K562 (cell line): ENCODE results near the gene FXYD4. TPM values are rescaled to one million over a fixed set of nuclear protein-coding genes. Genes with fewer than 3 reads are reported as not detected.

Source experiments
- BRCA1 ChIP-seq, 2 experiments: fragments of 450-650 bp in 1 of 2; sonication (generic) in 1 of 2; formaldehyde crosslinking in 1 of 2; IDR thresholded peaks; 2 replicates each; pipeline versions ENCODE4 v1.5.0 to v1.6.1; 2017 to 2020; ENCODE audit warnings: mild to moderate bottlenecking in 1 of 2, missing genetic modification reagents in 1 of 2
- CBFB ChIP-seq: sonication (generic); formaldehyde crosslinking; IDR thresholded peaks from 2 replicates; pipeline ENCODE4 v1.4.0; 2020; ENCODE audit warnings: mild to moderate bottlenecking, missing genetic modification reagents
- EP300 ChIP-seq: IDR thresholded peaks from 2 replicates; pipeline ENCODE4 v1.6.1; 2012; ENCODE audit warnings: low read length, improper control_type of control experiment
- FUS ChIP-seq: fragments of 200-400 bp; formaldehyde crosslinking; optimal IDR thresholded peaks from 2 replicates; pipeline ENCODE3; 2017; ENCODE audit warnings: low read depth, low read length
- NFATC3 ChIP-seq: fragments of 450-650 bp; IDR thresholded peaks from 2 replicates; pipeline ENCODE4 v1.6.1; 2017; ENCODE audit warnings: mild to moderate bottlenecking
- RAD21 ChIP-seq, 2 experiments: fragments of 250-450 bp in 1 of 2; fragments of 450-650 bp in 1 of 2; sonication (Bioruptor Pico) in 1 of 2; formaldehyde crosslinking in 1 of 2; IDR thresholded peaks in 1 of 2; conservative IDR thresholded peaks in 1 of 2; 2 replicates each; pipeline versions ENCODE4 v1.4.0 to v1.8.0; 2020 to 2022; ENCODE audit warnings: mild to moderate bottlenecking in 2 of 2, moderate library complexity in 1 of 2
- RAD51 ChIP-seq: fragments of 450-650 bp; IDR thresholded peaks from 2 replicates; pipeline ENCODE4 v1.7.1; 2016; ENCODE audit warnings: low read depth, mild to moderate bottlenecking, borderline replicate concordance
- SMAD4 ChIP-seq: fragments of 250-450 bp; sonication (Bioruptor Pico); conservative IDR thresholded peaks from 2 replicates; pipeline ENCODE4 v1.8.0; 2021; ENCODE audit warnings: inconsistent platforms, mild to moderate bottlenecking, moderate library complexity
- ZEB2 ChIP-seq: fragments of 450-650 bp; IDR thresholded peaks from 2 replicates; pipeline ENCODE4 v1.6.1; 2016
- ZNF184 ChIP-seq: sonication (generic); formaldehyde crosslinking; IDR thresholded peaks from 2 replicates; pipeline ENCODE4 v1.5.0; 2020; ENCODE audit warnings: missing genetic modification reagents
- polyA plus RNA-seq, 8 experiments: library from polyadenylated mRNA; depleted of rRNA in 4 of 8; stranded (reverse) in 5 of 8; unstranded in 3 of 8; fragments of >200 nt; fragmentation: Nextera tagmentation in 2 of 8; fragmentation: Illumina TruSeq in 1 of 8; extraction: Ambion mirVana in 2 of 8; extraction: Trizol in 1 of 8; gene quantifications; 2 replicates each; pipeline versions ENCODE4 v1.2.1 to v1.2.3, GENCODE V29; 2011 to 2014; ENCODE audit warnings: inconsistent platforms in 1 of 8, missing spikeins in 1 of 8
- total RNA-seq, 7 experiments: library from RNA; depleted of rRNA in 6 of 7; stranded (reverse); fragments of >200 nt in 6 of 7; fragmentation: Illumina TruSeq in 2 of 7; extraction: Trizol in 2 of 7; gene quantifications; 2 replicates each; pipeline versions ENCODE4 v1.2.1 to v1.2.3, GENCODE V29; 2011 to 2021; ENCODE audit warnings: low replicate concordance in 1 of 7
- TF ChIP-seq, protein P1 (sequence below): fragments of 450-650 bp; IDR thresholded peaks from 2 replicates; pipeline ENCODE4 v1.6.1; 2016; ENCODE audit warnings: mild to moderate bottlenecking, moderate library complexity
- TF ChIP-seq, protein P2 (sequence below): sonication (generic); formaldehyde crosslinking; IDR thresholded peaks from 2 replicates; pipeline ENCODE4 v1.8.0; 2022; ENCODE audit warnings: mild to moderate bottlenecking, missing genetic modification reagents
- TF ChIP-seq, protein P3 (sequence below): IDR thresholded peaks from 2 replicates; pipeline ENCODE4 v1.6.1; 2014; ENCODE audit warnings: antibody characterized with exemption

Gene FXYD4
- total and polyA plus RNA-seq, 9 of the 15 experiments (the other 6 are each of a cell fraction or from before 2014, with no cell fraction given) = not detected

DNA sequence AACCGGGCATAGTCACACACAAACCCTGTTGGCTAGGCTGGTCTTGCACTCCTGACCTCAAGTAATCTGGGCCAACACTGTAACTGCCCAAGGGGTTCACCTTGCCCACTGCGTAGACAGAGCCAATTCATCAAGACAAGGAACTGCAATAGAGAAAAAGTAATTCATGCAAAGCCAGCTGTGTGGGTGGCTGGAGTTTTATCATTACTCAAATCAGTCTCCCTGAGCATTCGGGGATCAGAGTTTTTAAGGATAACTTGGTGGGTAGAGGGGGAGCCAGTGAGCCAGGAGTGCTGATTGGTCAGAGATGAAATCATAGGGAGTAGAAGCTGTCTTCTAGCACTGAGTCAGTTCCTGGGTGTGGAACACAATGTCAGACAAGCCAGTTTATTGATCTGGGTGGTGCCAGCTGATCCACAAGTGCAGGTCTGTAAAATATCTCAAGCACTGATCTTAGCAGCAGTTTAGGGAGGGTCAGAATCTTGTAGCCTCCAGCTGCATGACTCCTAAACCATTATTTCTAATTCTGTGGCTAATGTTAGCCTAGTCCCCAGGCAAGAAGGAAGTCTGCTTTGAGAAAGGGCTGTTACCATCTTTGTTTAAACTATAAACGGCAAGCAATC, 15.6 kb upstream of the FXYD4 start (continued):
- TF ChIP-seq, protein P1, sequence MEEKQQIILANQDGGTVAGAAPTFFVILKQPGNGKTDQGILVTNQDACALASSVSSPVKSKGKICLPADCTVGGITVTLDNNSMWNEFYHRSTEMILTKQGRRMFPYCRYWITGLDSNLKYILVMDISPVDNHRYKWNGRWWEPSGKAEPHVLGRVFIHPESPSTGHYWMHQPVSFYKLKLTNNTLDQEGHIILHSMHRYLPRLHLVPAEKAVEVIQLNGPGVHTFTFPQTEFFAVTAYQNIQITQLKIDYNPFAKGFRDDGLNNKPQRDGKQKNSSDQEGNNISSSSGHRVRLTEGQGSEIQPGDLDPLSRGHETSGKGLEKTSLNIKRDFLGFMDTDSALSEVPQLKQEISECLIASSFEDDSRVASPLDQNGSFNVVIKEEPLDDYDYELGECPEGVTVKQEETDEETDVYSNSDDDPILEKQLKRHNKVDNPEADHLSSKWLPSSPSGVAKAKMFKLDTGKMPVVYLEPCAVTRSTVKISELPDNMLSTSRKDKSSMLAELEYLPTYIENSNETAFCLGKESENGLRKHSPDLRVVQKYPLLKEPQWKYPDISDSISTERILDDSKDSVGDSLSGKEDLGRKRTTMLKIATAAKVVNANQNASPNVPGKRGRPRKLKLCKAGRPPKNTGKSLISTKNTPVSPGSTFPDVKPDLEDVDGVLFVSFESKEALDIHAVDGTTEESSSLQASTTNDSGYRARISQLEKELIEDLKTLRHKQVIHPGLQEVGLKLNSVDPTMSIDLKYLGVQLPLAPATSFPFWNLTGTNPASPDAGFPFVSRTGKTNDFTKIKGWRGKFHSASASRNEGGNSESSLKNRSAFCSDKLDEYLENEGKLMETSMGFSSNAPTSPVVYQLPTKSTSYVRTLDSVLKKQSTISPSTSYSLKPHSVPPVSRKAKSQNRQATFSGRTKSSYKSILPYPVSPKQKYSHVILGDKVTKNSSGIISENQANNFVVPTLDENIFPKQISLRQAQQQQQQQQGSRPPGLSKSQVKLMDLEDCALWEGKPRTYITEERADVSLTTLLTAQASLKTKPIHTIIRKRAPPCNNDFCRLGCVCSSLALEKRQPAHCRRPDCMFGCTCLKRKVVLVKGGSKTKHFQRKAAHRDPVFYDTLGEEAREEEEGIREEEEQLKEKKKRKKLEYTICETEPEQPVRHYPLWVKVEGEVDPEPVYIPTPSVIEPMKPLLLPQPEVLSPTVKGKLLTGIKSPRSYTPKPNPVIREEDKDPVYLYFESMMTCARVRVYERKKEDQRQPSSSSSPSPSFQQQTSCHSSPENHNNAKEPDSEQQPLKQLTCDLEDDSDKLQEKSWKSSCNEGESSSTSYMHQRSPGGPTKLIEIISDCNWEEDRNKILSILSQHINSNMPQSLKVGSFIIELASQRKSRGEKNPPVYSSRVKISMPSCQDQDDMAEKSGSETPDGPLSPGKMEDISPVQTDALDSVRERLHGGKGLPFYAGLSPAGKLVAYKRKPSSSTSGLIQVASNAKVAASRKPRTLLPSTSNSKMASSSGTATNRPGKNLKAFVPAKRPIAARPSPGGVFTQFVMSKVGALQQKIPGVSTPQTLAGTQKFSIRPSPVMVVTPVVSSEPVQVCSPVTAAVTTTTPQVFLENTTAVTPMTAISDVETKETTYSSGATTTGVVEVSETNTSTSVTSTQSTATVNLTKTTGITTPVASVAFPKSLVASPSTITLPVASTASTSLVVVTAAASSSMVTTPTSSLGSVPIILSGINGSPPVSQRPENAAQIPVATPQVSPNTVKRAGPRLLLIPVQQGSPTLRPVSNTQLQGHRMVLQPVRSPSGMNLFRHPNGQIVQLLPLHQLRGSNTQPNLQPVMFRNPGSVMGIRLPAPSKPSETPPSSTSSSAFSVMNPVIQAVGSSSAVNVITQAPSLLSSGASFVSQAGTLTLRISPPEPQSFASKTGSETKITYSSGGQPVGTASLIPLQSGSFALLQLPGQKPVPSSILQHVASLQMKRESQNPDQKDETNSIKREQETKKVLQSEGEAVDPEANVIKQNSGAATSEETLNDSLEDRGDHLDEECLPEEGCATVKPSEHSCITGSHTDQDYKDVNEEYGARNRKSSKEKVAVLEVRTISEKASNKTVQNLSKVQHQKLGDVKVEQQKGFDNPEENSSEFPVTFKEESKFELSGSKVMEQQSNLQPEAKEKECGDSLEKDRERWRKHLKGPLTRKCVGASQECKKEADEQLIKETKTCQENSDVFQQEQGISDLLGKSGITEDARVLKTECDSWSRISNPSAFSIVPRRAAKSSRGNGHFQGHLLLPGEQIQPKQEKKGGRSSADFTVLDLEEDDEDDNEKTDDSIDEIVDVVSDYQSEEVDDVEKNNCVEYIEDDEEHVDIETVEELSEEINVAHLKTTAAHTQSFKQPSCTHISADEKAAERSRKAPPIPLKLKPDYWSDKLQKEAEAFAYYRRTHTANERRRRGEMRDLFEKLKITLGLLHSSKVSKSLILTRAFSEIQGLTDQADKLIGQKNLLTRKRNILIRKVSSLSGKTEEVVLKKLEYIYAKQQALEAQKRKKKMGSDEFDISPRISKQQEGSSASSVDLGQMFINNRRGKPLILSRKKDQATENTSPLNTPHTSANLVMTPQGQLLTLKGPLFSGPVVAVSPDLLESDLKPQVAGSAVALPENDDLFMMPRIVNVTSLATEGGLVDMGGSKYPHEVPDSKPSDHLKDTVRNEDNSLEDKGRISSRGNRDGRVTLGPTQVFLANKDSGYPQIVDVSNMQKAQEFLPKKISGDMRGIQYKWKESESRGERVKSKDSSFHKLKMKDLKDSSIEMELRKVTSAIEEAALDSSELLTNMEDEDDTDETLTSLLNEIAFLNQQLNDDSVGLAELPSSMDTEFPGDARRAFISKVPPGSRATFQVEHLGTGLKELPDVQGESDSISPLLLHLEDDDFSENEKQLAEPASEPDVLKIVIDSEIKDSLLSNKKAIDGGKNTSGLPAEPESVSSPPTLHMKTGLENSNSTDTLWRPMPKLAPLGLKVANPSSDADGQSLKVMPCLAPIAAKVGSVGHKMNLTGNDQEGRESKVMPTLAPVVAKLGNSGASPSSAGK = no peak
- TF ChIP-seq ZNF184 (CRISPR knock-in tag) (no peak), ZEB2 (peak; percentile 38; the same call in 1 of the 2 replicates), EP300 (peak; percentile 45; the same call in 1 of the 2 replicates), SMAD4 (CRISPR knock-in tag) (no peak), FUS (no peak), RAD21 (CRISPR knock-in tag; conservative IDR thresholded peaks at IDR 0.05 in 1 of 2, IDR thresholded peaks at IDR 0.05 in 1 of 2) (no peak), BRCA1 (IDR thresholded peaks at IDR 0.05) (no peak), BRCA1 (CRISPR knock-in tag; IDR thresholded peaks at IDR 0.05) (no peak), CBFB (CRISPR knock-in tag) (no peak), NFATC3 (no peak), RAD51 (no peak)
- TF ChIP-seq, protein P2, sequence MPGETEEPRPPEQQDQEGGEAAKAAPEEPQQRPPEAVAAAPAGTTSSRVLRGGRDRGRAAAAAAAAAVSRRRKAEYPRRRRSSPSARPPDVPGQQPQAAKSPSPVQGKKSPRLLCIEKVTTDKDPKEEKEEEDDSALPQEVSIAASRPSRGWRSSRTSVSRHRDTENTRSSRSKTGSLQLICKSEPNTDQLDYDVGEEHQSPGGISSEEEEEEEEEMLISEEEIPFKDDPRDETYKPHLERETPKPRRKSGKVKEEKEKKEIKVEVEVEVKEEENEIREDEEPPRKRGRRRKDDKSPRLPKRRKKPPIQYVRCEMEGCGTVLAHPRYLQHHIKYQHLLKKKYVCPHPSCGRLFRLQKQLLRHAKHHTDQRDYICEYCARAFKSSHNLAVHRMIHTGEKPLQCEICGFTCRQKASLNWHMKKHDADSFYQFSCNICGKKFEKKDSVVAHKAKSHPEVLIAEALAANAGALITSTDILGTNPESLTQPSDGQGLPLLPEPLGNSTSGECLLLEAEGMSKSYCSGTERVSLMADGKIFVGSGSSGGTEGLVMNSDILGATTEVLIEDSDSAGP = no peak
- TF ChIP-seq, protein P3, sequence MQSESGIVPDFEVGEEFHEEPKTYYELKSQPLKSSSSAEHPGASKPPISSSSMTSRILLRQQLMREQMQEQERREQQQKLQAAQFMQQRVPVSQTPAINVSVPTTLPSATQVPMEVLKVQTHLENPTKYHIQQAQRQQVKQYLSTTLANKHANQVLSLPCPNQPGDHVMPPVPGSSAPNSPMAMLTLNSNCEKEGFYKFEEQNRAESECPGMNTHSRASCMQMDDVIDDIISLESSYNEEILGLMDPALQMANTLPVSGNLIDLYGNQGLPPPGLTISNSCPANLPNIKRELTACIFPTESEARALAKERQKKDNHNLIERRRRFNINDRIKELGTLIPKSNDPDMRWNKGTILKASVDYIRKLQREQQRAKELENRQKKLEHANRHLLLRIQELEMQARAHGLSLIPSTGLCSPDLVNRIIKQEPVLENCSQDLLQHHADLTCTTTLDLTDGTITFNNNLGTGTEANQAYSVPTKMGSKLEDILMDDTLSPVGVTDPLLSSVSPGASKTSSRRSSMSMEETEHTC = no peak
